Measurements from ENCODE around the gene PATE3.

Gene PATE3

GRCh38 chr11:125787827-125788226 is at the start of gene PATE3:
Gene PATE3, plus strand, starts transcription at chr11:125788127. Its CDS starts 25 bp downstream, at chr11:125788152.
- no peak for DNase-seq (ENCODE audit: low read depth, low spot score)

- no peak for DNase-seq (ENCODE audit: low read depth, low spot score)
Observed at GRCh38 chr11:125740617-125741016, 47.3 kb upstream of the PATE3 start.

- DNase-seq (ENCODE audit: low read depth, low spot score), result no peak
Observed at GRCh38 chr11:125743681-125744080, 44.2 kb upstream of the PATE3 start.

GRCh38 chr11:125745979-125746378 is 41.9 kb upstream of the PATE3 start, which contains the start of gene PATE1:
Gene PATE1, plus strand, starts transcription at chr11:125746279. Its CDS starts 26 bp downstream, at chr11:125746305.
- no peak for DNase-seq (ENCODE audit: low read depth, low spot score)

- DNase-seq (ENCODE audit: low read depth, low spot score), result no peak
Observed at GRCh38 chr11:125750629-125751028, 37.3 kb upstream of the PATE3 start.

GRCh38 chr11:125756050-125756449 is 31.9 kb upstream of the PATE3 start:
- no peak for DNase-seq (ENCODE audit: low read depth, low spot score)

GRCh38 chr11:125762445-125762844 is 25.5 kb upstream of the PATE3 start:
- DNase-seq (ENCODE audit: low read depth, low spot score), result no peak

GRCh38 chr11:125763483-125763882 is 24.4 kb upstream of the PATE3 start:
- no peak for DNase-seq (ENCODE audit: low read depth, low spot score)

- no peak for DNase-seq (ENCODE audit: low read depth, low spot score)
Observed at GRCh38 chr11:125766251-125766650, 21.7 kb upstream of the PATE3 start.

- no peak for DNase-seq (ENCODE audit: low read depth, low spot score)
Observed at GRCh38 chr11:125768336-125769046, 19.4 kb upstream of the PATE3 start.

GRCh38 chr11:125770583-125770982 is 17.3 kb upstream of the PATE3 start:
- no peak for DNase-seq (ENCODE audit: low read depth, low spot score)

GRCh38 chr11:125772834-125773505 is 15.0 kb upstream of the PATE3 start:
- DNase-seq (ENCODE audit: low read depth, low spot score), result peak; percentile 90

- peak; percentile 19 for DNase-seq (ENCODE audit: low read depth, low spot score)
Observed at GRCh38 chr11:125773516-125773915, 14.4 kb upstream of the PATE3 start.

GRCh38 chr11:125777309-125777708 is 10.6 kb upstream of the PATE3 start:
- no peak for DNase-seq (ENCODE audit: low read depth, low spot score)

GRCh38 chr11:125778728-125779127 is 9.2 kb upstream of the PATE3 start, which contains the start of gene PATE2:
Gene PATE2, minus strand, starts transcription at chr11:125778828. Its CDS starts 55 bp downstream, at chr11:125778773.
- no peak for DNase-seq (ENCODE audit: low read depth, low spot score)

- DNase-seq (ENCODE audit: low read depth, low spot score), result no peak
Observed at GRCh38 chr11:125784678-125785077, 3.2 kb upstream of the PATE3 start.

- DNase-seq (ENCODE audit: low read depth, low spot score), result no peak
Observed at GRCh38 chr11:125790825-125791224, 2.9 kb downstream of the PATE3 start.

GRCh38 chr11:125797641-125798040 is 9.7 kb downstream of the PATE3 start:
- no peak for DNase-seq (ENCODE audit: low read depth, low spot score)

- DNase-seq (ENCODE audit: low read depth, low spot score), result no peak
Observed at GRCh38 chr11:125799808-125800207, 11.9 kb downstream of the PATE3 start.

- DNase-seq (ENCODE audit: low read depth, low spot score), result no peak
Observed at GRCh38 chr11:125802387-125802786, 14.5 kb downstream of the PATE3 start.

- peak; percentile 46 for DNase-seq (ENCODE audit: low read depth, low spot score)
Observed at GRCh38 chr11:125807909-125808308, 20.0 kb downstream of the PATE3 start.

GRCh38 chr11:125833016-125833415 is 45.1 kb downstream of the PATE3 start, which contains the start of gene PATE4:
Gene PATE4, plus strand, starts transcription at chr11:125833316. Its CDS starts 44 bp downstream, at chr11:125833360.
- no peak for DNase-seq (ENCODE audit: low read depth, low spot score)

GRCh38 chr11:125835748-125836147 is 47.8 kb downstream of the PATE3 start:
- DNase-seq (ENCODE audit: low read depth, low spot score), result no peak
